B cell (primary cell): Measurements from ENCODE around the gene TENT5C. TPM values are rescaled to one million over a fixed set of nuclear protein-coding genes. Genes with fewer than 3 reads are reported as not detected.

Experiments used
- ATAC-seq: fragments of 200-7000 bp; cut with Tn5 transposase; one replicate; pipeline ENCODE4 v1.10.0; 2021; ENCODE audit warnings: low read depth, mild to moderate bottlenecking, moderate number of reproducible peaks, moderate library complexity
- CTCF ChIA-PET: fragments of 350-600 bp; sonication (Branson Sonifier 250); formaldehyde crosslinking; loops from one replicate; lab custom pipeline; 2021; ENCODE audit warnings: antibody characterized with exemption, inconsistent platforms; lab: Charles Lee
- POLR2A ChIA-PET: fragments of 350-600 bp; sonication (Branson Sonifier 250); formaldehyde crosslinking; loops from one replicate; lab custom pipeline; 2021; ENCODE audit warnings: antibody characterized with exemption; lab: Charles Lee
- DNase-seq: peaks from one replicate; pipeline ENCODE4 v3.0.0; 2013
- H2AFZ ChIP-seq: 2 replicates; pipeline ENCODE4 v1.6.1; 2012; ENCODE audit warnings: mild to moderate bottlenecking, low read depth, low read length; ENCODE audit not compliant: insufficient read depth, poor library complexity, severe bottlenecking
- H3K27ac ChIP-seq, 2 donors: 1 replicate in 1 of 2; 2 replicates in 1 of 2; pipeline ENCODE4 v1.5.1; 2012 to 2013; ENCODE audit warnings: low read length in 2 of 2, mild to moderate bottlenecking in 2 of 2, moderate library complexity in 1 of 2
- H3K27me3 ChIP-seq, 4 experiments: fragments of 200-600 bp in 1 of 4; sonication (generic) in 1 of 4; replicated peaks in 1 of 4; 1 replicate in 2 of 4; 2 replicates in 2 of 4; pipeline versions ENCODE4 v1.6.1 to v1.7.0; 2013 to 2016; ENCODE audit warnings: low read length in 3 of 4, mild to moderate bottlenecking in 2 of 4, mixed read lengths in 1 of 4, moderate library complexity in 1 of 4; ENCODE audit not compliant: insufficient read depth in 4 of 4, control insufficient read depth in 3 of 4; ENCODE audit errors: control extremely low read depth in 1 of 4
- H3K36me3 ChIP-seq, 2 experiments: replicated peaks in 1 of 2; 1 replicate in 1 of 2; 2 replicates in 1 of 2; pipeline versions ENCODE4 v1.6.1 to v1.7.1; 2013; ENCODE audit warnings: low read length in 1 of 2; ENCODE audit not compliant: insufficient read depth in 2 of 2, control insufficient read depth in 1 of 2; ENCODE audit errors: control extremely low read depth in 1 of 2, extremely low read depth in 1 of 2
- H3K4me1 ChIP-seq, 2 donors: fragments of 200-600 bp in 1 of 2; sonication (generic) in 1 of 2; 1 replicate in 1 of 2; 2 replicates in 1 of 2; pipeline versions ENCODE4 v1.5.1 to v1.6.1; 2013 to 2017; ENCODE audit warnings: low read length in 2 of 2; ENCODE audit not compliant: control insufficient read depth in 2 of 2, insufficient read depth in 2 of 2
- H3K4me2 ChIP-seq: replicated peaks from 2 replicates; pipeline ENCODE3; 2012; ENCODE audit warnings: mild to moderate bottlenecking, low read depth, low read length; ENCODE audit not compliant: poor library complexity, severe bottlenecking
- H3K4me3 ChIP-seq, 5 experiments: fragments of 200-600 bp in 1 of 5; sonication (generic) in 1 of 5; 1 replicate in 3 of 5; 2 replicates in 2 of 5; pipeline versions ENCODE4 v1.5.1 to v1.7.0; 2011 to 2016; ENCODE audit warnings: low read length in 4 of 5, mild to moderate bottlenecking in 4 of 5, low read depth in 2 of 5, control low read depth in 1 of 5, moderate library complexity in 1 of 5; ENCODE audit not compliant: insufficient read depth in 1 of 5; ENCODE audit errors: control extremely low read depth in 1 of 5, extremely low read depth in 1 of 5
- H3K79me2 ChIP-seq: fragments of 200-600 bp; sonication (generic); one replicate; pipeline ENCODE4 v1.6.0; 2016; ENCODE audit warnings: low read length; ENCODE audit not compliant: control insufficient read depth, insufficient read depth
- H3K9ac ChIP-seq: fragments of 200-600 bp; sonication (generic); 2 replicates; pipeline ENCODE4 v1.6.1; 2017; ENCODE audit warnings: mild to moderate bottlenecking, low read length, moderate library complexity
- H3K9me3 ChIP-seq, 3 donors: one replicate each; pipeline versions ENCODE4 v1.6.1 to v1.7.1; 2013; ENCODE audit warnings: low read length in 2 of 3; ENCODE audit not compliant: control insufficient read depth in 2 of 3, insufficient read depth in 1 of 3; ENCODE audit errors: control extremely low read depth in 1 of 3
- H4K20me1 ChIP-seq: 2 replicates; pipeline ENCODE4 v1.6.0; 2012; ENCODE audit warnings: mild to moderate bottlenecking, low read length; ENCODE audit not compliant: insufficient read depth, control insufficient read depth, poor library complexity, severe bottlenecking
- H3K27ac Mint-ChIP-seq: one replicate; pipeline ENCODE4 v1.8.0; 2021; ENCODE audit warnings: mixed read lengths
- H3K27me3 Mint-ChIP-seq: one replicate; pipeline ENCODE4 v1.8.0; 2021; ENCODE audit warnings: mixed read lengths
- H3K4me1 Mint-ChIP-seq: one replicate; pipeline ENCODE4 v1.8.0; 2021; ENCODE audit warnings: mixed read lengths
- H3K4me3 Mint-ChIP-seq: one replicate; pipeline ENCODE4 v1.8.0; 2021; ENCODE audit warnings: mixed read lengths
- H3K9me3 Mint-ChIP-seq: one replicate; pipeline ENCODE4 v1.8.0; 2022; ENCODE audit warnings: mixed read lengths; ENCODE audit not compliant: insufficient read depth
- CTCF ChIP-seq: fragments of 200-600 bp; IDR thresholded peaks from one replicate; pipeline ENCODE4 v1.8.0; 2022; ENCODE audit warnings: antibody characterized with exemption, mild to moderate bottlenecking
- EZH2 ChIP-seq: IDR thresholded peaks from 2 replicates; pipeline ENCODE4 v1.6.1; 2012; ENCODE audit warnings: borderline replicate concordance, low read depth, mild to moderate bottlenecking, moderate library complexity, low read length; ENCODE audit not compliant: insufficient read depth, poor library complexity, severe bottlenecking
- WGBS: methylation state at CpG from one replicate; pipeline ENCODE4 v1.1.5; 2013; ENCODE audit warnings: missing lambda C conversion rate; ENCODE audit not compliant: insufficient coverage; 5-methylcytosine and 5-hydroxymethylcytosine counted together
- intact Hi-C: fragments of 100-400 bp; cut with micrococcal nuclease; formaldehyde crosslinking; loops from one replicate; pipeline ENCODE4 v1.10.0; 2022
- polyA plus RNA-seq: library from polyadenylated mRNA; depleted of rRNA; stranded (reverse); fragments of >200 nt; gene quantifications from 2 replicates; pipeline ENCODE4 v1.2.3, GENCODE V29; 2012
- total RNA-seq, 2 donors: library from RNA; stranded (reverse); fragments of 120-200 nt in 1 of 2; gene quantifications; 1 replicate in 1 of 2; 2 replicates in 1 of 2; pipeline versions ENCODE4 v1.2.3 to v1.2.4, GENCODE V29; 2013 to 2022

TENT5C gene
- total and polyA plus RNA-seq, 2 donors (not counting 1 experiment from before 2014, with no cell fraction given): 65.4 to 112 TPM

DNA sequence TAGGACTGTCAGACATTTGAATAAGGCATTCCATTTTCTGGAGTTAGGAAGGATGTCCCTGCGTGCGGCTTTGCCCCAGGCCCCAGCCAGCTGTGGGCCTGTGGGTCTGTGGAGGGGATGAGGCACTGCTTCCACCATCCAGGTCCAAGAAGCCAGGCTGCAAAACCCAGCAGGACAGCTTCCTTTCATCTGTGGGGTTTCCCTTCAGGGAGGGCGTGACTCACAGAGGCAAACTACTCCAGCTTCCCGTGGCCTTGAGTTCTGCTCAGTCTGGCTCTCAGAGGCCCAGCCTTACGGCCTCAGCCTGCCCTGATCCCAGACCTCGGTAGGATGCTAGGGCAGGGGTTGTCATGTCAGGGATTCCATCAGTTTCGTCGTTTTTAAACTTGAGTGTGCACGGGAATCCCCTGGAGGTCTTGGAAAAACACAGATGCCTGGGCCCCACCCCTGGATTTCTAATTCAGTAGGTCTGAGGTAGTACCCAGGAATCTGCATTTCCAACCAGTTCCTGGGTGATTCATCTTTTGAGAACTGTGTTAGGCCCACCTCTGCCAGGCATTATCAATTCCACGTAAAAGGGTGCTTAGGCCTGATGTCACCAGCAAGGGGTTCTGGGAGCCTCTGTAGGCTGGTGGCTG is 32.3 kb upstream of the TENT5C start:
- Histone ChIP-seq H2AFZ (no peak overlapping the region), H3K27me3 (no peaks in the 10 kb centered on the region), H3K4me2 (peak overlapping the region; percentile 54), H3K79me2 (no peaks in the 10 kb centered on the region), H3K4me3 (no peak overlapping the region), H3K9ac (no peak overlapping the region), H3K36me3 (no peaks in the 10 kb centered on the region), H3K4me1 (peaks cover 17 to 21% of the 10 kb centered on the region in 2 donors), H3K9me3 (no peaks in the 10 kb centered on the region), H3K27ac (no peak overlapping the region), H4K20me1 (no peaks in the 10 kb centered on the region)
- no peak overlapping the region for H3K4me3 Mint-ChIP-seq
- TF ChIP-seq EZH2 (no peak), CTCF (no peak)
- 88% methylated on average over 9 of the region's 10 CpGs for WGBS
- H3K4me1 Mint-ChIP-seq: peaks cover 29% of the 10 kb centered on the region
- intact Hi-C loops: no loop called here
- no peaks in the 10 kb centered on the region for H3K27me3 Mint-ChIP-seq
- no peaks in the 10 kb centered on the region for H3K9me3 Mint-ChIP-seq
- ChIA-PET CTCF (interaction anchor here (1.7 to 2.0 kb wide), 2 partner anchors 21 to 39 kb away, joined by 5 to 7 read pairs; no protein-coding TSS in a partner anchor), POLR2A (no interaction called here)
- ATAC-seq (no peak), DNase-seq (no peak)
- H3K27ac Mint-ChIP-seq: no peak overlapping the region

GRCh38 chr1:117574161-117574835 is 31.6 kb upstream of the TENT5C start:
- 96% methylated on average over 5 of the region's 5 CpGs for WGBS
- CTCF ChIA-PET: interaction anchor here (2.0 kb wide), 1 partner anchor 20 kb away, joined by 5 read pairs; no protein-coding TSS in a partner anchor

More at GRCh38 chr1:117574161-117574835, 31.6 kb upstream of the TENT5C start:
- DNase-seq: no peak
- intact Hi-C loops: no loop called here
- Mint-ChIP-seq H3K4me1 (peaks cover 29% of the 10 kb centered on the region), H3K27me3 (no peaks in the 10 kb centered on the region), H3K27ac (no peak overlapping the region), H3K9me3 (no peaks in the 10 kb centered on the region), H3K4me3 (no peak overlapping the region)
- peaks cover 17 to 21% of the 10 kb centered on the region in 2 donors for H3K4me1 ChIP-seq
- H3K27ac ChIP-seq: no peak overlapping the region
- no peaks in the 10 kb centered on the region for H3K27me3 ChIP-seq
- no peak overlapping the region for H3K9ac ChIP-seq
- no peaks in the 10 kb centered on the region for H4K20me1 ChIP-seq
- no peaks in the 10 kb centered on the region for H3K36me3 ChIP-seq
- no peaks in the 10 kb centered on the region for H3K79me2 ChIP-seq
- no peak for ATAC-seq
- POLR2A ChIA-PET: no interaction called here
- no peak overlapping the region for H3K4me3 ChIP-seq
- TF ChIP-seq EZH2 (no peak), CTCF (no peak)
- no peaks in the 10 kb centered on the region for H3K9me3 ChIP-seq
- H2AFZ ChIP-seq: no peak overlapping the region
- H3K4me2 ChIP-seq: no peak overlapping the region
